Thyroid gland (tissue), 4 donors: Measurements from ENCODE around the gene VWC2L. TPM values are rescaled to one million over a fixed set of nuclear protein-coding genes. Genes with fewer than 3 reads are reported as not detected.

Source experiments
- DNase-seq, 2 donors: peaks; one replicate each; pipeline ENCODE4 v3.0.0-alpha.2; 2019
- H3K27ac ChIP-seq, 3 donors: fragments of 200-600 bp; sonication (generic); 1 replicate in 2 of 3; 2 replicates in 1 of 3; pipeline ENCODE4 v1.5.1; 2016 to 2019; ENCODE audit warnings: mild to moderate bottlenecking in 1 of 3, moderate library complexity in 1 of 3
- H3K27me3 ChIP-seq: fragments of 200-600 bp; sonication (generic); one replicate; pipeline ENCODE4 v1.5.1; 2019
- H3K36me3 ChIP-seq, 2 donors: fragments of 200-600 bp; sonication (generic); one replicate each; pipeline ENCODE4 v1.5.1; 2016 to 2019
- H3K4me1 ChIP-seq, 2 donors: fragments of 200-600 bp; sonication (generic); one replicate each; pipeline ENCODE4 v1.5.1; 2017 to 2019
- H3K4me3 ChIP-seq, 3 donors: fragments of 200-600 bp; sonication (generic); replicated peaks in 1 of 3; 1 replicate in 2 of 3; 2 replicates in 1 of 3; pipeline ENCODE4 v1.5.1; 2016; ENCODE audit warnings: mild to moderate bottlenecking in 1 of 3
- H3K9me3 ChIP-seq: fragments of 200-600 bp; sonication (generic); one replicate; pipeline ENCODE4 v1.5.1; 2017
- POLR2A ChIP-seq, 2 donors: fragments of 450-650 bp; IDR thresholded peaks; one replicate each; pipeline ENCODE4 v1.6.1; 2017; ENCODE audit warnings: antibody characterized with exemption in 2 of 2, mild to moderate bottlenecking in 2 of 2, moderate library complexity in 1 of 2
- WGBS, 2 donors: methylation state at CpG; one replicate each; pipeline ENCODE4 v1.1.5; 2017; 5-methylcytosine and 5-hydroxymethylcytosine counted together
- intact Hi-C: fragments of 100-400 bp; cut with DNase I; formaldehyde crosslinking; loops from one replicate; pipeline ENCODE4 v1.15.1; 2023
- total RNA-seq, 4 donors: library from RNA; depleted of rRNA; stranded (reverse); fragments of >200 nt; gene quantifications; one replicate each; pipeline ENCODE4 v1.2.3, GENCODE V29; 2016
- TF ChIP-seq, protein P1 (sequence below), 6 experiments: fragments of 200-600 bp in 3 of 6; fragments of 450-650 bp in 3 of 6; sonication (generic) in 3 of 6; IDR thresholded peaks; one replicate each; pipeline ENCODE4 v1.5.1; 2016 to 2019; ENCODE audit warnings: antibody characterized with exemption in 6 of 6, mild to moderate bottlenecking in 2 of 6, inconsistent platforms in 1 of 6, moderate library complexity in 1 of 6

VWC2L gene
- total RNA-seq, 4 donors from 2014 or later: not detected

DNA sequence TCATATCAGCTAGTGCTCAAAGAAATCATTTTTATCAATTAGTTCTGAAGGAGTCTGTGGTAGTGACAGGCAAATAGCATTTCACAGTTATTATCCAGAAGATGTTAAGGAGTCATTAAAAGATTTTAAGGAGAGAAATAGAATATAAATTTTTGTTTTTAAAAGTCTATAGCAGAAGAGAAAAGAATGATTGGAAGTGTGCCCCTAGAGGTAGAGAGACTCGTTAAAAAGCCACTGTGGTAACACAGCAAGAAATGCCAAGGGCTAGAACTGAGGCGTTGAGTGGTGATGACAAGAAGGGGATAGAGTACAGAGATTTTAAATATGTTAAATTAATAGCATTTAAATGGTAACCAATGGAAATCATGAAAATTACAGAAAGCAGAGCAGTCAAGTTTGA is 78.3 kb downstream of the VWC2L start:
- DNase-seq: no peak
- intact Hi-C loops: no loop called here
- H3K9me3 ChIP-seq: no peaks in the 10 kb centered on the region
- H3K4me1 ChIP-seq: no peaks in the 10 kb centered on the region
- no peaks in the 10 kb centered on the region for H3K27me3 ChIP-seq
- H3K4me3 ChIP-seq: no peak overlapping the region
- 70 to 73% methylated on average over 2 of the region's 2 CpGs for WGBS, 2 donors
- no peak overlapping the region for H3K27ac ChIP-seq
- no peaks in the 10 kb centered on the region for H3K36me3 ChIP-seq
- no peak for TF ChIP-seq POLR2A (IDR thresholded peaks at IDR 0.05)
- TF ChIP-seq, protein P1, sequence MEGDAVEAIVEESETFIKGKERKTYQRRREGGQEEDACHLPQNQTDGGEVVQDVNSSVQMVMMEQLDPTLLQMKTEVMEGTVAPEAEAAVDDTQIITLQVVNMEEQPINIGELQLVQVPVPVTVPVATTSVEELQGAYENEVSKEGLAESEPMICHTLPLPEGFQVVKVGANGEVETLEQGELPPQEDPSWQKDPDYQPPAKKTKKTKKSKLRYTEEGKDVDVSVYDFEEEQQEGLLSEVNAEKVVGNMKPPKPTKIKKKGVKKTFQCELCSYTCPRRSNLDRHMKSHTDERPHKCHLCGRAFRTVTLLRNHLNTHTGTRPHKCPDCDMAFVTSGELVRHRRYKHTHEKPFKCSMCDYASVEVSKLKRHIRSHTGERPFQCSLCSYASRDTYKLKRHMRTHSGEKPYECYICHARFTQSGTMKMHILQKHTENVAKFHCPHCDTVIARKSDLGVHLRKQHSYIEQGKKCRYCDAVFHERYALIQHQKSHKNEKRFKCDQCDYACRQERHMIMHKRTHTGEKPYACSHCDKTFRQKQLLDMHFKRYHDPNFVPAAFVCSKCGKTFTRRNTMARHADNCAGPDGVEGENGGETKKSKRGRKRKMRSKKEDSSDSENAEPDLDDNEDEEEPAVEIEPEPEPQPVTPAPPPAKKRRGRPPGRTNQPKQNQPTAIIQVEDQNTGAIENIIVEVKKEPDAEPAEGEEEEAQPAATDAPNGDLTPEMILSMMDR (IDR thresholded peaks at IDR 0.05): no peak

DNA sequence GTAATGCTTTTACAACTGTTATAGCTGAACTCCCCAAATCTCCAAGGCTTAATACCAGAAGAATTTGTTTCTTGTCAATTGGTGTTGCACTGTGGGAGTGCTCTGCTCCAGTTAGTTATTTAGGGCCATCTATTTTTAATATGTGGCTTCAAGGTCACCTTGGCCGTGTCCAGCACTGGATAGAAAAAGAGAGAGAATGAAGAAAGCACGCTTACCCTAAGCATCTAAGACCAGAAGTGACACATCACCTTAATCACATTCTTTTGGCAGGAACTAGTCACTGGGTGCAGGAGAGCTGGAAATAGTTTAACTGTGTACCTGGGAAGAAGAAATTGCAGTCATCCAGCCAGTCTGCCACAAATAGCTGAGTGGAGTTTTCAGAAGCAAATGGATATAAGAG is 78.8 kb downstream of the VWC2L start:
- no peaks in the 10 kb centered on the region for H3K4me1 ChIP-seq
- no peak for TF ChIP-seq POLR2A (IDR thresholded peaks at IDR 0.05)
- TF ChIP-seq, protein P1 (IDR thresholded peaks at IDR 0.05): no peak
- no peak overlapping the region for H3K4me3 ChIP-seq
- intact Hi-C loops: no loop called here
- DNase-seq: no peak
- H3K36me3 ChIP-seq: no peaks in the 10 kb centered on the region
- H3K9me3 ChIP-seq: no peaks in the 10 kb centered on the region
- H3K27ac ChIP-seq: no peak overlapping the region
- H3K27me3 ChIP-seq: no peaks in the 10 kb centered on the region
- 67 to 76% methylated on average over 2 of the region's 2 CpGs for WGBS, 2 donors

DNA sequence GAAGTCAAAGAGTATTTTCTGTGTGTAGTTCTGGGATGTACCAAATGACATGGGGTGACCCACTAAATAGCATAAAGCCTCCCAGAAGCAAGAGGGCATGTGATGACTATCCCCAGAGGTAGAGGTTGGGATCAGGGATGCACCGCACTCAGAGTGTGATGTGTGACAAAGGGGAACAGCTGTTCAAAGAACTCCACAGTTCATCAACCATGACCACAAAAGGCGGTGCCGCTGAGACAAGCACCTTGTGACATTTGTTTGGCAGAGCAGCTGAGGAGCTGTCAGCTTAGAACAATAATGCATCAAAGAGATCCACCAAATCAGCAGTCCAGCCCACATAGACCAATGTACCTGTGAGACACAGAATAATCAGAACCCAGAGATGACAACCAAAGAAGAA is 81.3 kb downstream of the VWC2L start:
- intact Hi-C loops: no loop called here
- Histone ChIP-seq H3K4me3 (no peak overlapping the region), H3K9me3 (no peaks in the 10 kb centered on the region), H3K27ac (no peak overlapping the region), H3K4me1 (no peaks in the 10 kb centered on the region), H3K36me3 (no peaks in the 10 kb centered on the region), H3K27me3 (no peaks in the 10 kb centered on the region)
- no peak for DNase-seq
- no peak for TF ChIP-seq POLR2A (IDR thresholded peaks at IDR 0.05)
- TF ChIP-seq, protein P1 (IDR thresholded peaks at IDR 0.05): no peak
- WGBS, 2 donors: 33 to 62% methylated on average over 3 of the region's 3 CpGs

DNA sequence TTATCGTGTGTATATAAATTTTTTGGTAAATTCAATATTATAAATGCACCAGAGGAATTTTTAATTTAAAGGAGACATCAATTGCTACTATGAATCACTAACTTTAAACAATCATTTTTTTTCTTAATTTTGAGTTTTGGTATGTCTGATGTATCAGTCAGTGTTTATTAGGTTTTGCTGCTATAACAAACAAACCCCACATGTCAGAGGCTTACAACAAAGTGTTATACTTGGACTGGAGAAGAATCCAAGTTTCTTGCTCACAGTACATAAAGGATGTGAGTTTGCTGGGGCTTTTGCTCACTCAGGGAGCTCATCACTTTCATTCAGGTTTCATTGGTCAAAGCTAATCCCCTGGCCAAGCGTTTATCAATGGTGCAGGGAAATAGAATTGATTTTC is 81.8 kb downstream of the VWC2L start:
- intact Hi-C loops: no loop called here
- Histone ChIP-seq H3K27ac (no peak overlapping the region), H3K4me1 (no peaks in the 10 kb centered on the region), H3K9me3 (no peaks in the 10 kb centered on the region), H3K4me3 (no peak overlapping the region), H3K27me3 (no peaks in the 10 kb centered on the region), H3K36me3 (no peaks in the 10 kb centered on the region)
- no peak for DNase-seq
- WGBS, 2 donors: 92 to 96% methylated on average over 2 of the region's 2 CpGs
- TF ChIP-seq, protein P1 (IDR thresholded peaks at IDR 0.05): no peak
- no peak for TF ChIP-seq POLR2A (IDR thresholded peaks at IDR 0.05)

DNA sequence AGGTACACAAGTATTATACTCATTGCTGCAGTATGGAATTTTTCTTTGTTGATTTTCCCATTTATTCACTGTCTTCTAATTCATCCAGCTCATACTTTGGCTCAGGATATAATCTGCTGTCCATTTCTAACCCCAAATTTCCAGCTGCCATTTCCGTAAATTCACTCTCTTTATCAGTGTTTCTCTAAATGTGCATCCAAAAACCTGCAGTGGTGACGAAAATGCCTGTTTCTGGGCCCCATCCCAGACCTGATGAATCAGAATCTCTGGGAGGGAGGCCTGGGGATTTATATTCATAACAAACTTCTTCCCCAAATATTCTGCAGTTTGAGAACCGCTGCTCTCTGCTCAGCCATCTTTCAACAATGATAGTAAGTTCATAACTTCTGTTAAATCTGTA is 86.6 kb downstream of the VWC2L start:
- DNase-seq: no peak
- Histone ChIP-seq H3K4me3 (no peak overlapping the region), H3K4me1 (no peaks in the 10 kb centered on the region), H3K36me3 (no peaks in the 10 kb centered on the region), H3K9me3 (no peaks in the 10 kb centered on the region), H3K27ac (no peak overlapping the region), H3K27me3 (no peaks in the 10 kb centered on the region)
- no peak for TF ChIP-seq POLR2A (IDR thresholded peaks at IDR 0.05)
- TF ChIP-seq, protein P1 (IDR thresholded peaks at IDR 0.05): no peak
- WGBS, 2 donors: 74 to 79% methylated on average over 3 of the region's 3 CpGs
- intact Hi-C loops: no loop called here
